Erythroblast (primary cell): ENCODE results near the gene MAP3K2.

Experiments
- GATA1 ChIP-seq: IDR thresholded peaks from 2 replicates; pipeline ENCODE4 v1.6.1; 2011; ENCODE audit warnings: low read depth, mild to moderate bottlenecking, control low read depth, low read length, moderate library complexity
- POLR2A ChIP-seq: IDR thresholded peaks from 2 replicates; pipeline ENCODE4 v1.6.1; 2011; ENCODE audit warnings: mild to moderate bottlenecking, low read length

GRCh38 chr2:127424598-127425520 is 37.1 kb upstream of the MAP3K2 start:
- no peak for TF ChIP-seq POLR2A
- TF ChIP-seq GATA1, result no peak
